Stomach (tissue), 4 donors: Measurements from ENCODE around the gene ANTKMT.

ENCODE experiments used
- CTCF ChIP-seq, 7 experiments: fragments of 450-650 bp in 4 of 7; fragments of 200-600 bp in 3 of 7; sonication (generic) in 3 of 7; IDR thresholded peaks; one replicate each; pipeline ENCODE4 v1.5.1; 2016 to 2019; ENCODE audit warnings: antibody characterized with exemption in 7 of 7, control low read depth in 2 of 7, mild to moderate bottlenecking in 1 of 7
- POLR2A ChIP-seq, 4 donors: fragments of 450-650 bp; IDR thresholded peaks; one replicate each; pipeline ENCODE4 v1.6.1; 2016; ENCODE audit warnings: antibody characterized with exemption in 4 of 4, control low read depth in 2 of 4, mild to moderate bottlenecking in 1 of 4, moderate library complexity in 1 of 4

GRCh38 chr16:759110-759910 is 38.4 kb downstream of the ANTKMT start:
- TF ChIP-seq CTCF (IDR thresholded peaks at IDR 0.05) (no peak), POLR2A (IDR thresholded peaks at IDR 0.05) (no peak)
